Measurements from ENCODE around the gene ERFE.

- TF ChIP-seq CTCF (IDR thresholded peaks at IDR 0.05; ENCODE audit: extremely low read depth in 1 of 2, insufficient read depth in 1 of 2, low read depth in 1 of 2, low read length in 2 of 2), result no peak
- no peak for TF ChIP-seq JUN (IDR thresholded peaks at IDR 0.05; ENCODE audit: borderline replicate concordance, insufficient read depth, insufficient read length, low read depth)
- TF ChIP-seq POLR2AphosphoS5 (IDR thresholded peaks at IDR 0.05; ENCODE audit: insufficient read depth, low read depth, low read length), result no peak
- no peak for TF ChIP-seq EZH2 (IDR thresholded peaks at IDR 0.05; ENCODE audit: borderline replicate concordance, low read depth, low read length, severe bottlenecking)
- no peak for TF ChIP-seq MAX (IDR thresholded peaks at IDR 0.05; ENCODE audit: insufficient read depth, insufficient read length)
- TF ChIP-seq POLR2A (IDR thresholded peaks at IDR 0.05; ENCODE audit: low read depth, low read length), result no peak
These were observed 30.7 kb upstream of the ERFE start for GRCh38 chr2:238128061-238128440.

All from endothelial cell of umbilical vein (primary cell).